PC-9 (cell line): ENCODE data around the gene XCL2. TPM values are rescaled to one million over a fixed set of nuclear protein-coding genes. Genes with fewer than 3 reads are reported as not detected.

Source experiments
- BruUV-seq: library from RNA; stranded (reverse); fragments of 400-500 nt; replicated peaks from 2 replicates; lab custom pipeline; 2021; lab: Mats Ljungman, UMichigan
- CTCF ChIA-PET: fragments of 300-600 bp; sonication (Branson Sonifier 250); formaldehyde crosslinking; loops from one replicate; lab custom pipeline; 2022; ENCODE audit warnings: antibody characterized with exemption; lab: Charles Lee
- POLR2A ChIA-PET: fragments of 300-600 bp; sonication (Branson Sonifier 250); formaldehyde crosslinking; loops from one replicate; lab custom pipeline; 2022; ENCODE audit warnings: antibody characterized with exemption; ENCODE audit not compliant: unreplicated experiment; lab: Charles Lee
- DNase-seq, 2 experiments: peaks; one replicate each; pipeline versions ENCODE4 v3.0.0 to v3.0.0-alpha.2; 2015 to 2022; ENCODE audit warnings: mixed read lengths in 1 of 2
- H2AFZ ChIP-seq: fragments of 200-600 bp; sonication (generic); 2 replicates; pipeline ENCODE4 v1.8.1; 2017; ENCODE audit warnings: antibody characterized with exemption
- H3F3A ChIP-seq: fragments of 200-600 bp; sonication (generic); 2 replicates; pipeline ENCODE4 v1.8.1; 2017; ENCODE audit warnings: antibody characterized with exemption, mild to moderate bottlenecking, low read depth; ENCODE audit not compliant: insufficient read depth
- H3K27ac ChIP-seq: fragments of 200-600 bp; sonication (generic); 2 replicates; pipeline ENCODE4 v1.6.1; 2016; ENCODE audit warnings: mixed run types
- H3K27me3 ChIP-seq: fragments of 200-600 bp; sonication (generic); 2 replicates; pipeline ENCODE4 v1.6.1; 2016; ENCODE audit warnings: low read depth, mixed run types; ENCODE audit not compliant: insufficient read depth
- H3K36me3 ChIP-seq: fragments of 200-600 bp; sonication (generic); 2 replicates; pipeline ENCODE4 v1.6.1; 2016; ENCODE audit warnings: low read depth, mixed run types
- H3K4me1 ChIP-seq: fragments of 200-600 bp; sonication (generic); replicated peaks from 2 replicates; pipeline ENCODE4 v1.6.1; 2016; ENCODE audit warnings: mixed run types; ENCODE audit not compliant: insufficient read depth
- H3K4me2 ChIP-seq: fragments of 200-600 bp; sonication (generic); 2 replicates; pipeline ENCODE4 v1.6.1; 2017; ENCODE audit warnings: mixed run types
- H3K4me3 ChIP-seq: fragments of 200-600 bp; sonication (generic); 2 replicates; pipeline ENCODE4 v1.6.1; 2016; ENCODE audit warnings: mixed run types
- H3K79me2 ChIP-seq: fragments of 200-600 bp; sonication (generic); 2 replicates; pipeline ENCODE4 v1.6.1; 2017; ENCODE audit warnings: low read depth, mixed run types
- H3K9me2 ChIP-seq: fragments of 200-600 bp; sonication (generic); 2 replicates; pipeline ENCODE4 v1.8.1; 2017; ENCODE audit warnings: mild to moderate bottlenecking; ENCODE audit not compliant: insufficient read depth
- H3K9me3 ChIP-seq: fragments of 200-600 bp; sonication (generic); 2 replicates; pipeline ENCODE4 v1.8.1; 2016; ENCODE audit warnings: low read depth; ENCODE audit not compliant: insufficient read depth
- H4K20me1 ChIP-seq: fragments of 200-600 bp; sonication (generic); 2 replicates; pipeline ENCODE4 v1.8.1; 2017; ENCODE audit not compliant: insufficient read depth
- EZH2 ChIP-seq: fragments of 200-600 bp; sonication (generic); IDR thresholded peaks from 2 replicates; pipeline ENCODE4 v1.8.0; 2017; ENCODE audit warnings: antibody characterized with exemption, low read depth
- intact Hi-C: fragments of 100-400 bp; cut with micrococcal nuclease; formaldehyde crosslinking; loops from one replicate; pipeline ENCODE4 v1.10.0; 2022; ENCODE audit not compliant: unreplicated experiment
- total RNA-seq: library from RNA; stranded (reverse); gene quantifications from 2 replicates; pipeline ENCODE4 v1.2.3, GENCODE V29; 2021
- TF ChIP-seq, protein P1 (sequence below): fragments of 200-600 bp; sonication (generic); conservative IDR thresholded peaks from 2 replicates; pipeline ENCODE4 v1.6.1; 2017; ENCODE audit warnings: mixed run types, antibody characterized with exemption, mild to moderate bottlenecking, moderate library complexity

Gene XCL2
- total RNA-seq, 1 experiment from 2014 or later, result not detected

- intact Hi-C loops, result no loop called here
- no peak for DNase-seq
- TF ChIP-seq, protein P1, sequence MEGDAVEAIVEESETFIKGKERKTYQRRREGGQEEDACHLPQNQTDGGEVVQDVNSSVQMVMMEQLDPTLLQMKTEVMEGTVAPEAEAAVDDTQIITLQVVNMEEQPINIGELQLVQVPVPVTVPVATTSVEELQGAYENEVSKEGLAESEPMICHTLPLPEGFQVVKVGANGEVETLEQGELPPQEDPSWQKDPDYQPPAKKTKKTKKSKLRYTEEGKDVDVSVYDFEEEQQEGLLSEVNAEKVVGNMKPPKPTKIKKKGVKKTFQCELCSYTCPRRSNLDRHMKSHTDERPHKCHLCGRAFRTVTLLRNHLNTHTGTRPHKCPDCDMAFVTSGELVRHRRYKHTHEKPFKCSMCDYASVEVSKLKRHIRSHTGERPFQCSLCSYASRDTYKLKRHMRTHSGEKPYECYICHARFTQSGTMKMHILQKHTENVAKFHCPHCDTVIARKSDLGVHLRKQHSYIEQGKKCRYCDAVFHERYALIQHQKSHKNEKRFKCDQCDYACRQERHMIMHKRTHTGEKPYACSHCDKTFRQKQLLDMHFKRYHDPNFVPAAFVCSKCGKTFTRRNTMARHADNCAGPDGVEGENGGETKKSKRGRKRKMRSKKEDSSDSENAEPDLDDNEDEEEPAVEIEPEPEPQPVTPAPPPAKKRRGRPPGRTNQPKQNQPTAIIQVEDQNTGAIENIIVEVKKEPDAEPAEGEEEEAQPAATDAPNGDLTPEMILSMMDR, result no peak
- Histone ChIP-seq H3K4me2 (no peak overlapping the region), H3K9me3 (no peaks in the 10 kb centered on the region), H3K79me2 (no peaks in the 10 kb centered on the region), H3F3A (no peaks in the 10 kb centered on the region), H3K4me1 (peaks cover 9% of the 10 kb centered on the region; the same call in 1 of the 2 replicates), H4K20me1 (no peaks in the 10 kb centered on the region), H3K27ac (no peak overlapping the region), H2AFZ (no peak overlapping the region), H3K27me3 (no peaks in the 10 kb centered on the region), H3K9me2 (no peaks in the 10 kb centered on the region), H3K36me3 (no peaks in the 10 kb centered on the region), H3K4me3 (no peak overlapping the region)
- ChIA-PET CTCF (no interaction called here), POLR2A (no interaction called here)
- BruUV-seq, result no TSS peak
Measured at GRCh38 chr1:168509875-168510791, 33.7 kb downstream of the XCL2 start.

DNA sequence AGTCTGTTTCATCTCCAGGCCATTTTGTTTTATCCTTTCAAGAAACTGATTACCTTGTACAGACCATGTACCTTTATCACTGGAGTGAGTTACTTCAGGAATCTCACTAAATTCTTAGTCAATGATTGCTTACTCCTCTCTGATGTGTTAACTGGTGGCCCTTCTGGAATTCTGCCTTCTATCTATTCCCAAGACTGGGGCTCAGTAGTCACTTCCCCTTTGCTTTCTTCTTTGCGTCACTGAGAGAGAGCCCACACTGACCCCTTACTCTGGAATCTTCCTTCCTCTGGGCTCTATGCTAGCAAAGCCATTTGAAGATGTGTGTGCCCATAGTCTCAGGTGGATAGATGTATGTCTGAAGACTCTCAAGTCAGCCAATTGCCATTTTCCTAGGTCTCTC, 34.6 kb downstream of the XCL2 start:
- Histone ChIP-seq H3K4me3 (no peak overlapping the region), H3K27me3 (no peaks in the 10 kb centered on the region), H3K9me3 (no peaks in the 10 kb centered on the region), H3K4me1 (peaks cover 9% of the 10 kb centered on the region; the same call in 1 of the 2 replicates), H3K36me3 (no peaks in the 10 kb centered on the region), H3K4me2 (no peak overlapping the region), H3K79me2 (no peaks in the 10 kb centered on the region), H3F3A (no peaks in the 10 kb centered on the region), H3K27ac (no peak overlapping the region), H4K20me1 (no peaks in the 10 kb centered on the region), H2AFZ (no peak overlapping the region), H3K9me2 (no peaks in the 10 kb centered on the region)
- BruUV-seq, result no TSS peak
- TF ChIP-seq EZH2, result no peak
- TF ChIP-seq, protein P1, result no peak
- ChIA-PET CTCF (no interaction called here), POLR2A (no interaction called here)
- DNase-seq, result no peak
- intact Hi-C loops, result no loop called here

DNA sequence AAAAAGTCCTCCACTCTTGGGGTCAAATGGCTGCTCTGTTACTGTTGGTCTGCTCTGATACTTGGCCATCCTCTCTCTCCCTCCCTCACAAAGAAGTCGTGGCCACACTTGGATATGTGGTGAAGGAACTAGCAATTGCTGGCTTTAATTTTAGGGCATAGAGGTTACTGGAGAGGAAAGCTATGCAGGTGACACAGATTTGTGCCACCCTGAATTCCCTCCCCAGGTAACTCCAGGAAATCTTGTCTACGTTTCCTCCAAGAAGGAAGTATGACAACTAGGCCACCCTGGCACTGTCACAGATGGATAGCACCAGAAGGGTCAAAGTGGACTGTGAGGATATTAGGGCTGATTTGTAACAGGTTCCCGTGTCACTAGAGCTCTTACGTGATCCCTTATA, 36.0 kb downstream of the XCL2 start:
- no peak overlapping the region for H3K4me3 ChIP-seq
- TF ChIP-seq, protein P1, result no peak
- no peak for TF ChIP-seq EZH2
- no peaks in the 10 kb centered on the region for H3K36me3 ChIP-seq
- no peak for DNase-seq
- intact Hi-C loops, result no loop called here
- H3K79me2 ChIP-seq, result no peaks in the 10 kb centered on the region
- H3K27me3 ChIP-seq, result no peaks in the 10 kb centered on the region
- H3K4me2 ChIP-seq, result no peak overlapping the region
- H3K9me2 ChIP-seq, result no peaks in the 10 kb centered on the region
- no peaks in the 10 kb centered on the region for H4K20me1 ChIP-seq
- no TSS peak for BruUV-seq
- H3K4me1 ChIP-seq, result peaks cover 9% of the 10 kb centered on the region; the same call in 1 of the 2 replicates
- ChIA-PET POLR2A (no interaction called here), CTCF (no interaction called here)
- no peak overlapping the region for H3K27ac ChIP-seq
- no peak overlapping the region for H2AFZ ChIP-seq
- H3K9me3 ChIP-seq, result no peaks in the 10 kb centered on the region
- no peaks in the 10 kb centered on the region for H3F3A ChIP-seq
